Kidney (tissue), 14 donors: Measurements from ENCODE around the gene SF3B1. TPM values are rescaled to one million over a fixed set of nuclear protein-coding genes. Genes with fewer than 3 reads are reported as not detected.

ENCODE experiments used
- DNase-seq, 5 donors: peaks; one replicate each; pipeline ENCODE4 v3.0.0-alpha.2; 2013 to 2020
- FAIRE-seq: peaks from 2 replicates; lab custom pipeline; 2012; peaks lifted over from hg19 to GRCh38; lab: Jason Lieb, UNC
- H3K27ac ChIP-seq, 2 donors: one replicate each; pipeline ENCODE4 v1.7.0; 2013; ENCODE audit warnings: low read depth in 2 of 2, low read length in 2 of 2, inconsistent platforms in 1 of 2
- H3K27me3 ChIP-seq: one replicate; pipeline ENCODE4 v1.7.1; 2013; ENCODE audit warnings: low read length, inconsistent platforms; ENCODE audit not compliant: control insufficient read depth, insufficient read depth
- H3K36me3 ChIP-seq, 3 donors: one replicate each; pipeline versions ENCODE4 v1.7.0 to v1.7.1; 2013; ENCODE audit warnings: low read length in 3 of 3, control low read depth in 1 of 3, inconsistent platforms in 1 of 3; ENCODE audit not compliant: insufficient read depth in 3 of 3, control insufficient read depth in 2 of 3
- H3K4me1 ChIP-seq, 3 donors: one replicate each; pipeline versions ENCODE4 v1.7.0 to v1.7.1; 2013; ENCODE audit warnings: low read length in 3 of 3, inconsistent platforms in 1 of 3, low read depth in 1 of 3; ENCODE audit not compliant: control insufficient read depth in 2 of 3, insufficient read depth in 2 of 3
- H3K4me3 ChIP-seq, 3 donors: one replicate each; pipeline versions ENCODE4 v1.7.0 to v1.8.1; 2013; ENCODE audit warnings: low read length in 3 of 3, control low read depth in 1 of 3, inconsistent platforms in 1 of 3
- H3K9ac ChIP-seq, 3 donors: one replicate each; pipeline versions ENCODE4 v1.7.0 to v1.7.1; 2013; ENCODE audit warnings: low read length in 3 of 3, control low read depth in 1 of 3, inconsistent platforms in 1 of 3
- H3K9me3 ChIP-seq, 3 donors: one replicate each; pipeline versions ENCODE4 v1.7.0 to v1.7.1; 2013; ENCODE audit warnings: low read length in 3 of 3, control low read depth in 1 of 3, inconsistent platforms in 1 of 3; ENCODE audit not compliant: control insufficient read depth in 2 of 3, insufficient read depth in 1 of 3
- CTCF ChIP-seq: IDR thresholded peaks from 3 replicates; pipeline ENCODE4 v1.5.1; 2012; ENCODE audit warnings: mild to moderate bottlenecking, moderate library complexity, borderline replicate concordance; ENCODE audit not compliant: insufficient read depth; ENCODE audit errors: extremely low read depth
- intact Hi-C: fragments of 100-400 bp; cut with DNase I; formaldehyde crosslinking; loops from one replicate; pipeline ENCODE4 v1.11.1; 2022
- polyA plus RNA-seq: library from polyadenylated mRNA; stranded (reverse); fragments of 350-450 nt; fragmentation: Illumina TruSeq; extraction: RNeasy Lipid Tissue Mini Kit (QIAGEN cat#74804); gene quantifications from one replicate; pipeline ENCODE4 v1.2.3, GENCODE V29; 2014; ENCODE audit warnings: low read depth, low replicate concordance; ENCODE audit not compliant: insufficient read depth
- total RNA-seq: library from RNA; stranded (reverse); fragmentation: NEBNext Ultra II Directional; extraction: Animal tissue kit (Norgen Biotek cat#: 25700); gene quantifications from one replicate; pipeline ENCODE4 v1.2.1, GENCODE V29; 2021
- donor health status: control.
- donor health status: control.
- donor health status: control.
- donor health status: control.
- donor health status: control.
- donor health status: DM: yes; HTN: yes; CAD: no.
- donor health status: Normal renal cell carcinoma (clear cell type).

SF3B1 gene
- total and polyA plus RNA-seq, 2 donors from 2014 or later = 185 to 244 TPM

DNA sequence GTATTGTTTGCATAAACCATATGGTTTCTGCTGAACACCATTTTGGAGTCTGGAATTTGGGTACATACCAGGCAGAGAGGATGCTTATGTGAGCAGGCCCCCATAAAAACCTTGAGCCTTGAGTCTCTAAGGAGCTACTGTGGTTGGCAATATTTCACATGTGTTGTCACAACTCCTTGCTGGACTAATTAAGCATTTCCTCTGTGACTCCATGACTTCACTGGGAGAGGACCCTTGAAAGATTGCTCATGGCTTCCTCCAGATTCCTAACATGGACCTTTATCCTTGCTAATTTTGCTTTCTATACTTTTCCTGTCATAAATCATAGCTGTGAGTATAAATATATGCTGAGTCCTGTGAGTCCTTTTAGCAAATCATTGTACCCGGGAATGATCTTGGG is 10.9 kb upstream of the SF3B1 start:
- TF ChIP-seq CTCF = no peak
- no peak for FAIRE-seq

DNA sequence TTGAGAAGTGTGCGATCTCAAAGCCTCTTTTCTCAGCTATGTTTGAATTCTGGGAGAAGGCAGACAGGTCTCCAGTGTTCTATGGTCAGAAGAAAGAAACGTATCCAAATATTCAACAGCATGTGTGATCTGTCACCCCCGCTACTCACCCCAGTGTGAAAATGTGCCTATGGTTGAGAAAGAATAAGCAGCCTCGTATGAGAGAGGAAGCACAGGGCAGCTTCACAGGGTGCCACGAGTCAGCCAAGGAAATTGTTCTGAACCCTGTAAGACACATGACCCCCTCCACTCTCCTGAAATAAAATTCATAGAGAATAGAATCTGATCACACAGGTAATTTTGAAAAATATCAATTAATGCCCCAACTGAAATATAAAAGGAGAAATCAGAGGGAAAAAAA is 8.0 kb upstream of the SF3B1 start:
- TF ChIP-seq CTCF = no peak
- intact Hi-C loops = no loop called here
- no peak for FAIRE-seq
- Histone ChIP-seq H3K4me3 (no peak overlapping the region), H3K9ac (no peak overlapping the region), H3K27me3 (no peaks in the 10 kb centered on the region), H3K27ac (no peak overlapping the region), H3K36me3 (no peaks in the 10 kb centered on the region), H3K9me3 (no peaks in the 10 kb centered on the region), H3K4me1 (no peaks in the 10 kb centered on the region)
- no peak for DNase-seq

More for the DNA sequence above, 10.9 kb upstream of the SF3B1 start:
- no peak overlapping the region for H3K27ac ChIP-seq
- H3K4me3 ChIP-seq = no peak overlapping the region
- no peaks in the 10 kb centered on the region for H3K36me3 ChIP-seq
- no peaks in the 10 kb centered on the region for H3K9me3 ChIP-seq
- no peak overlapping the region for H3K9ac ChIP-seq
- intact Hi-C loops = no loop called here
- DNase-seq = peak in 1 of 5 donors; percentile 29
- H3K27me3 ChIP-seq = no peaks in the 10 kb centered on the region
- H3K4me1 ChIP-seq = no peaks in the 10 kb centered on the region

DNA sequence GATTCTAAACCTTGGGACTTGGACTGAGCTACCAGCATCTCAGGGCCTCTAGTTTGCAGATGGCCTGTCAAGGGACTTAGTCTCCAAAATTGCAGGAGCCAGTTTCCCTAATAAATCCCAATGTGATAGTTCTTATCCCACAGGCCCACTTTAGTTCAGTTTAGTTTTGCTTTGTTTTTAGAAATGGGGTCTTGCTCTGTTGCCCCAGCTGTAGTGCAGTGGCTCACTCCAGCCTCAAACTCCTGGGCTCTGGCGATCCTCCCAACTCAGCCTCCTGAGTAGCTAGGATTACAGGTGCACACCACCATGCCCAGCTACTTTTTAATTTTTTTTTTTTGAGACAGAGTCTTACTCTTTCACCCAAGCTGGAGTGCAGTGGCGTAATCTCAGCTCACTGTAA is 2.6 kb upstream of the SF3B1 start:
- TF ChIP-seq CTCF = no peak
- intact Hi-C loops = no loop called here
- no peak for FAIRE-seq
- Histone ChIP-seq H3K27ac (no peak overlapping the region), H3K9me3 (no peaks in the 10 kb centered on the region), H3K4me1 (peaks cover 6 to 14% (median 8%) of the 10 kb centered on the region in 3 donors), H3K27me3 (no peaks in the 10 kb centered on the region), H3K4me3 (no peak overlapping the region), H3K36me3 (no peaks in the 10 kb centered on the region), H3K9ac (no peak overlapping the region)
- no peak for DNase-seq
